HepG2 (cell line): ENCODE results near the gene MRPL57. TPM values are rescaled to one million over a fixed set of nuclear protein-coding genes. Genes with fewer than 3 reads are reported as not detected.

Experiments used
- AHR ChIP-seq: IDR thresholded peaks from 2 replicates; pipeline ENCODE4 v1.6.1; 2018; ENCODE audit warnings: missing genetic modification reagents, missing compliant biosample characterization
- ARHGAP35 ChIP-seq: sonication (generic); formaldehyde crosslinking; IDR thresholded peaks from 2 replicates; pipeline ENCODE4 v1.9.0; 2022; ENCODE audit warnings: mild to moderate bottlenecking, inconsistent platforms, moderate library complexity, missing genetic modification reagents, borderline replicate concordance
- CSRNP2 ChIP-seq: sonication (generic); formaldehyde crosslinking; conservative IDR thresholded peaks from 2 replicates; pipeline ENCODE4 v1.8.0; 2022; ENCODE audit warnings: low read depth, missing genetic modification reagents
- ERF ChIP-seq: IDR thresholded peaks from 2 replicates; pipeline ENCODE4 v1.6.1; 2018; ENCODE audit warnings: missing biosample characterization, missing genetic modification reagents
- FOXO4 ChIP-seq: sonication (generic); formaldehyde crosslinking; conservative IDR thresholded peaks from 2 replicates; pipeline ENCODE4 v1.8.1; 2023; ENCODE audit warnings: missing genetic modification reagents
- IKZF4 ChIP-seq: sonication (generic); formaldehyde crosslinking; IDR thresholded peaks from 2 replicates; pipeline ENCODE4 v1.5.1; 2020; ENCODE audit warnings: borderline replicate concordance, mild to moderate bottlenecking, low read depth, missing genetic modification reagents; ENCODE audit errors: not compliant biosample characterization
- KDM3A ChIP-seq: IDR thresholded peaks from 2 replicates; pipeline ENCODE4 v1.6.1; 2018; ENCODE audit warnings: low read depth, missing compliant biosample characterization
- MIER3 ChIP-seq: IDR thresholded peaks from 2 replicates; pipeline ENCODE4 v1.6.1; 2016; ENCODE audit warnings: missing compliant biosample characterization, borderline replicate concordance
- MXI1 ChIP-seq: IDR thresholded peaks from 3 replicates; pipeline ENCODE4 v1.6.1; 2012; ENCODE audit warnings: low read depth, low read length, inconsistent platforms, borderline replicate concordance
- MYNN ChIP-seq: sonication (generic); formaldehyde crosslinking; IDR thresholded peaks from 2 replicates; pipeline ENCODE4 v1.4.0; 2020; ENCODE audit warnings: mild to moderate bottlenecking, low read depth, missing genetic modification reagents
- NR2F6 ChIP-seq, 2 experiments: IDR thresholded peaks; 2 replicates each; pipeline ENCODE4 v1.6.1; 2016; ENCODE audit warnings: antibody characterized with exemption in 1 of 2, mild to moderate bottlenecking in 1 of 2
- NR3C1 ChIP-seq: sonication (generic); formaldehyde crosslinking; IDR thresholded peaks from 2 replicates; pipeline ENCODE4 v1.4.0; 2020; ENCODE audit warnings: missing genetic modification reagents
- PAWR ChIP-seq: sonication (generic); formaldehyde crosslinking; IDR thresholded peaks from 2 replicates; pipeline ENCODE4 v1.4.0; 2020; ENCODE audit warnings: missing genetic modification reagents, mild to moderate bottlenecking, borderline replicate concordance
- PHB2 ChIP-seq: fragments of 450-650 bp; IDR thresholded peaks from 2 replicates; pipeline ENCODE4 v1.6.1; 2018; ENCODE audit not compliant: partially characterized antibody
- PTBP1 ChIP-seq: fragments of 200-400 bp; formaldehyde crosslinking; IDR thresholded peaks from 2 replicates; pipeline ENCODE4 v1.6.1; 2018; ENCODE audit warnings: low read length, low read depth; ENCODE audit not compliant: poor library complexity, severe bottlenecking
- XBP1 ChIP-seq: sonication (generic); formaldehyde crosslinking; IDR thresholded peaks from 2 replicates; pipeline ENCODE4 v1.5.0; 2020; ENCODE audit warnings: missing genetic modification reagents
- ZBTB4 ChIP-seq: sonication (generic); formaldehyde crosslinking; IDR thresholded peaks from 2 replicates; pipeline ENCODE4 v1.4.0; 2020; ENCODE audit warnings: missing genetic modification reagents, mild to moderate bottlenecking, borderline replicate concordance
- ZNF234 ChIP-seq: sonication (generic); formaldehyde crosslinking; conservative IDR thresholded peaks from 2 replicates; pipeline ENCODE4 v1.5.1; 2020; ENCODE audit warnings: mild to moderate bottlenecking, missing genetic modification reagents
- ZNF251 ChIP-seq: sonication (generic); formaldehyde crosslinking; IDR thresholded peaks from 2 replicates; pipeline ENCODE4 v1.9.0; 2021; ENCODE audit warnings: mild to moderate bottlenecking, missing genetic modification reagents
- ZNF7 ChIP-seq: IDR thresholded peaks from 2 replicates; pipeline ENCODE4 v1.6.1; 2016; ENCODE audit warnings: missing biosample characterization, missing genetic modification reagents
- polyA plus RNA-seq, 8 experiments: library from polyadenylated mRNA; depleted of rRNA in 3 of 8; stranded (reverse) in 7 of 8; unstranded in 1 of 8; fragments of >200 nt; fragmentation: Illumina TruSeq in 4 of 8; extraction: Trizol in 4 of 8; gene quantifications; 2 replicates each; pipeline versions ENCODE4 v1.2.1 to v1.2.3, GENCODE V29; 2011 to 2016; ENCODE audit warnings: low read depth in 4 of 8, missing spikeins in 1 of 8, mixed read lengths in 1 of 8; ENCODE audit not compliant: insufficient read depth in 1 of 8
- total RNA-seq, 5 experiments: library from RNA; depleted of rRNA; stranded (reverse); fragments of >200 nt; fragmentation: Illumina TruSeq; extraction: Trizol; gene quantifications; 2 replicates each; pipeline ENCODE4 v1.2.3, GENCODE V29; 2016; ENCODE audit warnings: low read depth in 1 of 5

Gene MRPL57
- total and polyA plus RNA-seq, 2 of the 13 experiments (the other 11 are each of a cell fraction or from before 2014, with no cell fraction given) = 19.5 to 35.2 TPM

GRCh38 chr13:21176215-21176981 lies at the start of gene MRPL57, which contains the start of gene SKA3 (continued):
- TF ChIP-seq PAWR (CRISPR knock-in tag) = no peak
- peak; percentile 68; the same call in 1 of the 2 replicates for TF ChIP-seq ZBTB4 (CRISPR knock-in tag)
- TF ChIP-seq ZNF234 (CRISPR knock-in tag) = peak; percentile 91
- 0 out of 2 replicates have a peak, but pooled peaks have one; percentile 51 for TF ChIP-seq CSRNP2
- no peak for TF ChIP-seq IKZF4
- TF ChIP-seq PHB2 = no peak
- TF ChIP-seq ARHGAP35 (CRISPR knock-in tag) = peak; percentile 77; the same call in 1 of the 2 replicates
- TF ChIP-seq NR2F6 (IDR thresholded peaks at IDR 0.05) = no peak
- TF ChIP-seq NR2F6 (CRISPR knock-in tag; IDR thresholded peaks at IDR 0.05) = no peak
- TF ChIP-seq MYNN = no peak; the same call in 1 of the 2 replicates
- TF ChIP-seq MXI1 = peak; percentile 99
- TF ChIP-seq PTBP1 = no peak
- no peak; the same call in 1 of the 2 replicates for TF ChIP-seq NR3C1 (CRISPR knock-in tag)
- no peak; the same call in 1 of the 2 replicates for TF ChIP-seq XBP1 (CRISPR knock-in tag)
- TF ChIP-seq ERF (CRISPR knock-in tag) = peak; percentile 67; the same call in 1 of the 2 replicates
- peak; percentile 55; the same call in 1 of the 2 replicates for TF ChIP-seq MIER3 (CRISPR knock-in tag)
- TF ChIP-seq AHR (CRISPR knock-in tag) = 0 out of 2 replicates have a peak, but pooled peaks have one; percentile 61
- no peak for TF ChIP-seq ZNF251 (CRISPR knock-in tag)
- no peak for TF ChIP-seq FOXO4 (CRISPR knock-in tag)
- peak; percentile 55; the same call in 1 of the 2 replicates for TF ChIP-seq KDM3A (CRISPR knock-in tag)
- no peak for TF ChIP-seq ZNF7
